H1 (cell line): ENCODE results near the gene KPNA3. TPM values are rescaled to one million over a fixed set of nuclear protein-coding genes. Genes with fewer than 3 reads are reported as not detected.

Experiments used
- EP300 ChIP-seq, 2 experiments: IDR thresholded peaks; 1 replicate in 1 of 2; 2 replicates in 1 of 2; pipeline ENCODE4 v1.6.1; 2011 to 2012; ENCODE audit warnings: low read depth in 2 of 2, low read length in 2 of 2, mild to moderate bottlenecking in 2 of 2, borderline replicate concordance in 1 of 2, inconsistent platforms in 1 of 2, moderate library complexity in 1 of 2
- JUN ChIP-seq: IDR thresholded peaks from 2 replicates; pipeline ENCODE4 v1.6.1; 2011; ENCODE audit warnings: low read depth, mild to moderate bottlenecking, improper control_type of control experiment, low read length
- SIX5 ChIP-seq: IDR thresholded peaks from 2 replicates; pipeline ENCODE4 v1.6.1; 2011; ENCODE audit warnings: mild to moderate bottlenecking, low read depth, low read length
- polyA plus RNA-seq, 7 experiments: library from polyadenylated mRNA; depleted of rRNA in 3 of 7; stranded (reverse) in 5 of 7; unstranded in 2 of 7; fragments of >200 nt in 5 of 7; fragments of 200-250 nt in 2 of 7; gene quantifications; 1 replicate in 5 of 7; 2 replicates in 1 of 7; 4 replicates in 1 of 7; pipeline versions ENCODE4 v1.2.1 to v1.2.3, GENCODE V29; 2011 to 2013; ENCODE audit warnings: missing spikeins in 2 of 7, mixed read lengths in 2 of 7
- total RNA-seq: library from RNA; stranded (reverse); fragmentation: NEBNext Ultra II Directional; extraction: Animal tissue kit (Norgen Biotek cat#: 25700); gene quantifications from 2 replicates; pipeline ENCODE4 v1.2.1, GENCODE V29; 2021
- TF ChIP-seq, protein P1 (sequence below), 3 experiments: IDR thresholded peaks; 1 replicate in 2 of 3; 2 replicates in 1 of 3; pipeline versions ENCODE4 v1.5.1 to v1.6.1; 2011; ENCODE audit warnings: low read length in 3 of 3, mild to moderate bottlenecking in 3 of 3, inconsistent platforms in 2 of 3, low read depth in 1 of 3, moderate library complexity in 1 of 3; ENCODE audit not compliant: insufficient read depth in 1 of 3; ENCODE audit errors: control extremely low read depth in 1 of 3
- TF ChIP-seq, protein P2 (sequence below): IDR thresholded peaks from 2 replicates; pipeline ENCODE4 v1.6.1; 2011; ENCODE audit warnings: low read depth, mild to moderate bottlenecking, low read length; ENCODE audit not compliant: insufficient read depth

Gene KPNA3
- total and polyA plus RNA-seq, 2 of the 8 experiments (the other 6 are each of a cell fraction or from before 2014, with no cell fraction given): 21.4 to 63.2 TPM

DNA sequence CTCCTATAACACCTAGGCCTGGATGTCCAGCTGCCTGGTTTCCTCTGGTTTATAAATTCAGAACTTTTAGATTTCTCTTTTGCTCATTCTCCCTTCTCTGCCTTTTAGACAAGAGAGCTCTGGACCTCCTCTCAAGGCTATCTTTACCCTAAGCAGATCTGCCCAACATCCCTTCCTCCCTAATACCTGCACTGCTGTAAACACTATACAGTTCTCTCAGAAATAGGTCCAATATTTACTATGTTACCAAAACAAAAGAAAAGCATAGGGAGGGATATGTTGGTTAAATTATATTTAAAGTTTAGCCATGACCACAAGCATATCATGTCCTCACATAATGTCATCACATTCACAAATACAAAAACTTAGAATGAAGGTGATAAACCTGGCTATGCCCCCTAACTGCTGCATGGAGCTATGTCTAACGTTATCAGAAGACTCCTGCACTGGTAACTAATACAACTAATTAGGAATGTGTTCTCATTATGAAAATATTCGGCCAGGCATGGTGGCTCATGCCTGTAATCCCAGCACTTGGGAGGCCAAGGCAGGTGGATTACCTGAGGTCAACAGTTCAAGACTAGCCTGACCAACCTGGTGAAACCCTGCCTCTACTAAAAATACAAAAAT, 18.0 kb downstream of the KPNA3 start (continued):
- TF ChIP-seq, protein P1, sequence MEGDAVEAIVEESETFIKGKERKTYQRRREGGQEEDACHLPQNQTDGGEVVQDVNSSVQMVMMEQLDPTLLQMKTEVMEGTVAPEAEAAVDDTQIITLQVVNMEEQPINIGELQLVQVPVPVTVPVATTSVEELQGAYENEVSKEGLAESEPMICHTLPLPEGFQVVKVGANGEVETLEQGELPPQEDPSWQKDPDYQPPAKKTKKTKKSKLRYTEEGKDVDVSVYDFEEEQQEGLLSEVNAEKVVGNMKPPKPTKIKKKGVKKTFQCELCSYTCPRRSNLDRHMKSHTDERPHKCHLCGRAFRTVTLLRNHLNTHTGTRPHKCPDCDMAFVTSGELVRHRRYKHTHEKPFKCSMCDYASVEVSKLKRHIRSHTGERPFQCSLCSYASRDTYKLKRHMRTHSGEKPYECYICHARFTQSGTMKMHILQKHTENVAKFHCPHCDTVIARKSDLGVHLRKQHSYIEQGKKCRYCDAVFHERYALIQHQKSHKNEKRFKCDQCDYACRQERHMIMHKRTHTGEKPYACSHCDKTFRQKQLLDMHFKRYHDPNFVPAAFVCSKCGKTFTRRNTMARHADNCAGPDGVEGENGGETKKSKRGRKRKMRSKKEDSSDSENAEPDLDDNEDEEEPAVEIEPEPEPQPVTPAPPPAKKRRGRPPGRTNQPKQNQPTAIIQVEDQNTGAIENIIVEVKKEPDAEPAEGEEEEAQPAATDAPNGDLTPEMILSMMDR (IDR thresholded peaks at IDR 0.05; ENCODE audit: control extremely low read depth in 1 of 3, insufficient read depth in 1 of 3, low read depth in 1 of 3, low read length in 3 of 3): no peak
- no peak for TF ChIP-seq JUN
- no peak for TF ChIP-seq EP300 (IDR thresholded peaks at IDR 0.05; ENCODE audit: borderline replicate concordance in 1 of 2, low read depth in 2 of 2, low read length in 2 of 2)
- TF ChIP-seq, protein P2, sequence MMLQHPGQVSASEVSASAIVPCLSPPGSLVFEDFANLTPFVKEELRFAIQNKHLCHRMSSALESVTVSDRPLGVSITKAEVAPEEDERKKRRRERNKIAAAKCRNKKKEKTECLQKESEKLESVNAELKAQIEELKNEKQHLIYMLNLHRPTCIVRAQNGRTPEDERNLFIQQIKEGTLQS: no peak
- no peak for TF ChIP-seq SIX5
